HG03139 (cell line): Measurements from ENCODE around the gene LLGL2.
"Not testable (repeated sequence)": the region's sequence is repeated elsewhere in the genome, so short reads cannot be mapped to it uniquely, and the experiment has no call there.

Source experiments
- ATAC-seq: cut with Tn5 transposase; IDR thresholded peaks from one replicate; pipeline ENCODE4 v1.9.1; 2021; ENCODE audit not compliant: unreplicated experiment

LLGL2 gene

GRCh38 chr17:75566834-75567233, 41.3 kb downstream of the LLGL2 start:
- ATAC-seq = no peak

- ATAC-seq = no peak
Measured at GRCh38 chr17:75568412-75569255, 43.1 kb downstream of the LLGL2 start.

GRCh38 chr17:75570034-75570676, 44.7 kb downstream of the LLGL2 start:
- no peak for ATAC-seq

GRCh38 chr17:75570772-75571171, 45.3 kb downstream of the LLGL2 start:
- ATAC-seq = no peak

DNA sequence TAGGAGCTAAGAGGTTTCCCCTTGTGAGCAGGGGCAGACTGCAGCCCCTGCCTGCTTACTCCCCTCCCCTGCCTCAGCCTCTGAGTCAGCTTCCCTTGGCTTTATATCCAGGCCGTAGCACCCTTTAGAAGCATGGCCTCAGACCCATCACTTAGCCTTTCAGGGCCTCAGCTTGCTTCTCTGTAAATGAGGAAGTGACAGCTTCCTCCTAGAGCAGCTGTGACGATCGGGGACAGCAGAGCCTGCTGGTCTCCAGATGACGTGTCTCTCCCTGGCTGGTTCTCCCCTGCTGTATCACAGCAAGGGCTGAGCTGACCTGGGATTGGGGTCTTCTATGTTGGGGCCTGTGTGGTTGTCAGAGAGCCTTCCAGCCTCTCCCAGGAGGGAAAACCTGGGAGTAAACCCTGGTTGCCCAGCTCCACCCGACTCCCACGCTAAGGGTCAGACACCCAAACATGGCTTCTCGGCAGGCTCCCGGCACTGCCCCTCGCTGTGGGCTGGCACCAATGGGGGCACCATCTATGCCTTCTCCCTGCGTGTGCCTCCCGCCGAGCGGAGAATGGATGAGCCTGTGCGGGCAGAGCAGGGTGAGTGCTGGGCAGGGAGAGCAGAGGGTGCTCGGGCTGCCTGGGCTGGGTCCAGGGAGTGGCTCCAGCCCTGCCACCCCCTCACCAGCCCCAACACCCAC, 45.8 kb downstream of the LLGL2 start:
- ATAC-seq = no peak

- no peak for ATAC-seq
Measured at GRCh38 chr17:75571885-75572215, 46.4 kb downstream of the LLGL2 start.

GRCh38 chr17:75572713-75573539, 47.4 kb downstream of the LLGL2 start:
- no peak for ATAC-seq

DNA sequence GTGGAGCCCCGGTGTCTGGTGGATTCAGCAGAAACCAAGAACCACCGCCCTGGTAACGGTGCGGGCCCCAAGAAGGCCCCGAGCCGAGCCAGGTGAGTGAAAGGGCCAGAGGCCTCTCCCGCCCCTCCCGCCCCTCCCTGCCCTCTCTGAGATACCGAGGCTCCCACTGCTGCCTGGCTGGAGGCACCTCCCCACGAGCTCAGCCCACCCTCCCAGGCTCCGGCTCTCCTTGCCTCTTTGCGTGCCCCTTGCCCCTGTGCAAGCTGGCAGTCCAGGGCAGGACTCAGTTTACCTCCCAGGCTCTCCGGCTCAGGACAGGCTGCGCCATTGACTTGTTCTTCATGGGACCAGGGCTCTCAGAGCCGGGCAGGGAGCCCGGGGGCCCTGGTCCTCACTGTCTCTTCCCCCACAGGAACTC, 48.1 kb downstream of the LLGL2 start:
- ATAC-seq = no peak

DNA sequence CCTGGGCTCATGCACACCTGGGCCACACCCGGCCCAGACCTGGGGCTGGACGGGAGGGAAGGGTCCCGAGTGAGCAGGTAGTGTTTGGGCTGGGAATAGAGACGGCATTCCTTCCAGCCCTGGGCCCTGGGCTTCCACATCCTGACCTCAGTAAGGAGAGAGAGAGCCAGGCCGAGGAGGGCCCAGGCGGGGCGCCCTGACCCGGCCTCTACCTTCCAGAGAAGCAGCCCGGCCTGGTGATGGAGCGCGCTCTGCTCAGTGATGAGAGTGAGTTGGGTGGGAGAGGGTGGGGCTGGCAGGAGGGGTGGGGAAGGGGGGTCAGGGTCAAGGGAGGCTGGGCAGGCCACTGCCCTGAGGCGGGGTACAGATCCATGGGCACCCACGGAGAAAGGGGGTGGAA, 48.5 kb downstream of the LLGL2 start:
- no peak for ATAC-seq

DNA sequence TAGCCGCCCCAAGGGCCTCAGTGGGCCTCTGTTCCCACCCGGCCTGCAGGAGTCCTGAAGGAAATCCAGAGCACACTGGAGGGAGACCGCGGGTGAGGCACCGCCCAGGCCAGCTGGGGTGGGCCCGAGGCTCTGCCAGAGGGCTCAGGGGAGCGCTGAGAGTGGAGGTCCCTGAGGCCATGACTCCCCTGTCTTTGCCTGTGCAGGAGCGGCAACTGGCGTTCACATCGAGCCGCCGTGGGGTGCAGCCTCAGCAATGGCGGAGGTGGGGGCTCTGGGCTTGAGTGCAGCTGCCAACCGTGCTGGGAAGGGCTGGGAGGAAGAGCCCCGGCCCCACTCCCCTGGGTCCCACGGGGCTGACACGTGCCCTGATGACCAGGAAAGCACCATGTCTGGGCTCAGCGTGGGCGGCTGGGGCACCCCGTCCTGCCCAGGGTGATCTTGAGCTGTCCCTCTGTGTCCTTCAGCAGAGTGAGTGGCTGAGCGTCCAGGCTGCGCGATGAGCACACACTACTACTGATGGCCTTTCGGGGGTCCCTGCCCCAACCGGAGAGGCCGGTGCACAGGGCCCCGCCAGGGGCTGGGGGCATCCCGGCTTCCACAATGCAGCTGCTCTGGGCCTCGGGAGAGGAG, 49.0 kb downstream of the LLGL2 start:
- no peak for ATAC-seq

- no peak for ATAC-seq
Measured at GRCh38 chr17:75575197-75575596, 49.7 kb downstream of the LLGL2 start.

GRCh38 chr17:75575728-75576127, 50.2 kb downstream of the LLGL2 start:
- no peak for ATAC-seq

- ATAC-seq = no peak
Measured at GRCh38 chr17:75576661-75577060, 51.2 kb downstream of the LLGL2 start.

- not testable (repeated sequence) for ATAC-seq
Measured at GRCh38 chr17:75581121-75581725, 55.7 kb downstream of the LLGL2 start.

- ATAC-seq = not testable (repeated sequence)
Measured at GRCh38 chr17:75583197-75583596, 57.7 kb downstream of the LLGL2 start.

DNA sequence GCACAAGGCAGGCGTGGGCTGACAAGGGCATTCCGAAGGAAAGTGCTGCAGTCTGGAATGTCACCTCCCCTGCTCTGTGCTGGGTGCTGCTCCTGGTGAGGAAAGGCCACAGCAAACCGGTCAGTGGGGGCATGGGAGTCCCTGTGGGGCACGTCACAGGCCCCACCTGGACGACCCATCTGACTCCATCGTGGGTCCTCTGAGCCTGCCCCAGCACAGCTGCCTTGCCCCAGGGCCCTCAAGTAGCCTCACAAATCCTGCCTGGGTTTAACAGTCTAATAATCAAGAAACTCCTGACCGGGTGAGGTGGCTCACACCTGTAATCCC, 59.3 kb downstream of the LLGL2 start:
- ATAC-seq = no peak

DNA sequence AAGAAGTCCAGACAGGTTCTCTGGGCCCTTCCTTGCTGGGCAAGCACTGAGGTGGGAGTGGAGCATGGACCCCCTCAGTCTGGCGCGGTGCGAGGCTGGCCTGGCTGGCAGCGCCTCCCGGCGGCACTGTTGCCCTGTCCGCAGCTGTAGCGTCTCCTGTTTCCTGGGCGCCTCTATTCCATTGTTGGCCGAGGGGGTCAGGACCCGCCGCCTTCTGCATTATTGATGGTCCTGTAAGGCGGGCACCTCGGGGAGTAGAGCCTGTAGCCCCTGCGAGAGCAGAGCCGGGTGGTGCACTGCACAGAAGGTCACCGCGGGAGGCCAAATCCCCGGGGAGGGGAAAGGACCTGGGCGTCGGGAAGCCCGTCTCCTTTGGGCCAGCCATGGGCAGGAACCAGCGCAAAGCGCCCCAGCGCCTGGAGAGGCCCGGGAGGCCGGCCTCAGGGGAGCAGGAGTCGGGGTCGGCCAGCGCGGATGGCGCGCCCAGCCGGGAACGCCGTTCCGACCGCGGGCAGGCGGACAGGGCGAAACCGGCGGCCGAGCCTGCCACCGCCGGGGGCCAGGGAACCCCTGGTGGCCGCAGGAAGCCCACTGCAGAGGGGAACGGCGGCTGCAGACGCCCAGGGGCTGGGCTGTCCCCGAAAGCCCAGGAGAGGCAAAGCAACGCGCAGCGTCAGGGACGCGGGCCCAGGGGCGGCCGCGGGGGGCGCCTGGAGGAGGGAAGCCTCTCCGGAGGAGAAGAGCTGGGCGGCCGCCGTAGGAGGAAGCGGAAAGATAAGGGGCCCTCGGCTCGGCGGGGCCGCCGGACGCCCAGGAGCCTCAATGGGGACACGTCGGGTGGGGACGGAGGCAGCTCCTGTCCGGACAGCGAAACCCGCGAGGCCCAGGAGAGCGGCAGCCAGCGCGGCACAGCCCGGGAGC, 62.4 kb downstream of the LLGL2 start, which contains the start of gene MYO15B:
Gene MYO15B (plus strand): TSS at position 126 of the 921 bp plus-strand sequence. CDS start 258 bp downstream, at position 384.
- no peak for ATAC-seq

- ATAC-seq = no peak
Measured at GRCh38 chr17:75588596-75589011, 63.1 kb downstream of the LLGL2 start.
